ENCODE data around the gene C19orf67. TPM values are rescaled to one million over a fixed set of nuclear protein-coding genes. Genes with fewer than 3 reads are reported as not detected.

C19orf67 gene
- total and polyA plus RNA-seq, 2 donors from 2014 or later = not detected

- Histone ChIP-seq H3K4me3 (ENCODE audit: low read length in 3 of 3) (peak overlapping the region; percentile 57 to 88 (median 84)), H3K27me3 (ENCODE audit: control insufficient read depth, insufficient read depth, low read length) (no peaks in the 10 kb centered on the region), H3K9me3 (ENCODE audit: control insufficient read depth in 2 of 3, insufficient read depth in 1 of 3, low read length in 3 of 3) (no peaks in the 10 kb centered on the region), H3K36me3 (ENCODE audit: control insufficient read depth in 2 of 3, insufficient read depth in 3 of 3, low read length in 3 of 3) (no peaks in the 10 kb centered on the region), H3K9ac (ENCODE audit: low read length in 3 of 3) (peak overlapping the region; percentile 20 to 86 (median 43)), H3K27ac (ENCODE audit: low read depth in 2 of 2, low read length in 2 of 2) (peak overlapping the region; percentile 74 to 84), H3K4me1 (ENCODE audit: control insufficient read depth in 2 of 3, insufficient read depth in 2 of 3, low read depth in 1 of 3, low read length in 3 of 3) (peaks cover 0 to 14% (median 2%) of the 10 kb centered on the region in 3 donors)
- no peak for FAIRE-seq
- no peak for TF ChIP-seq CTCF (IDR thresholded peaks at IDR 0.05; ENCODE audit: borderline replicate concordance, extremely low read depth, insufficient read depth)
- intact Hi-C loops (cut with DNase I) = no loop called here
- peak in 2 of 5 donors; percentile 70 to 80 for DNase-seq
Observed at GRCh38 chr19:14073925-14074838, 11.4 kb downstream of the C19orf67 start.

- intact Hi-C loops (cut with DNase I) = no loop called here
- H3K4me1 ChIP-seq (ENCODE audit: control insufficient read depth in 2 of 3, insufficient read depth in 2 of 3, low read depth in 1 of 3, low read length in 3 of 3) = peaks cover 0 to 14% (median 2%) of the 10 kb centered on the region in 3 donors
- peak overlapping the region; percentile 20 to 86 (median 62) for H3K9ac ChIP-seq (ENCODE audit: low read length in 3 of 3)
- peak overlapping the region; percentile 57 to 88 (median 84) for H3K4me3 ChIP-seq (ENCODE audit: low read length in 3 of 3)
- FAIRE-seq = no peak
- no peaks in the 10 kb centered on the region for H3K9me3 ChIP-seq (ENCODE audit: control insufficient read depth in 2 of 3, insufficient read depth in 1 of 3, low read length in 3 of 3)
- H3K27me3 ChIP-seq (ENCODE audit: control insufficient read depth, insufficient read depth, low read length) = no peaks in the 10 kb centered on the region
- H3K36me3 ChIP-seq (ENCODE audit: control insufficient read depth in 2 of 3, insufficient read depth in 3 of 3, low read length in 3 of 3) = no peaks in the 10 kb centered on the region
- peak; percentile 74 to 91 (median 86) for DNase-seq
- H3K27ac ChIP-seq (ENCODE audit: low read depth in 2 of 2, low read length in 2 of 2) = peak overlapping the region; percentile 88 to 97
- TF ChIP-seq CTCF (IDR thresholded peaks at IDR 0.05; ENCODE audit: borderline replicate concordance, extremely low read depth, insufficient read depth) = peak; percentile 62
Observed at GRCh38 chr19:14073261-14073924, 12.2 kb downstream of the C19orf67 start.

- intact Hi-C loops (cut with DNase I) = no loop called here
- DNase-seq (peak in 3 of 5 donors; percentile 54 to 92 (median 79)), FAIRE-seq (no peak)
- no peak for TF ChIP-seq CTCF (IDR thresholded peaks at IDR 0.05; ENCODE audit: borderline replicate concordance, extremely low read depth, insufficient read depth)
- H3K4me3 ChIP-seq (ENCODE audit: low read length in 3 of 3) = peak within 1 kb of the TSS; percentile 57 to 88 (median 84)
- no peaks in the 10 kb centered on the region for H3K36me3 ChIP-seq (ENCODE audit: control insufficient read depth in 2 of 3, insufficient read depth in 3 of 3, low read length in 3 of 3)
- peaks cover 0 to 14% (median 2%) of the 10 kb centered on the region in 3 donors for H3K4me1 ChIP-seq (ENCODE audit: control insufficient read depth in 2 of 3, insufficient read depth in 2 of 3, low read depth in 1 of 3, low read length in 3 of 3)
- peak within 1 kb of the TSS in 2 of 3 donors; percentile 62 to 86 for H3K9ac ChIP-seq (ENCODE audit: low read length in 3 of 3)
- H3K9me3 ChIP-seq (ENCODE audit: control insufficient read depth in 2 of 3, insufficient read depth in 1 of 3, low read length in 3 of 3) = no peaks in the 10 kb centered on the region
- no peaks in the 10 kb centered on the region for H3K27me3 ChIP-seq (ENCODE audit: control insufficient read depth, insufficient read depth, low read length)
- peak within 1 kb of the TSS; percentile 88 to 97 for H3K27ac ChIP-seq (ENCODE audit: low read depth in 2 of 2, low read length in 2 of 2)
Observed at GRCh38 chr19:14072535-14073260, 12.9 kb downstream of the C19orf67 start, which contains the start of gene MISP3. Gene MISP3, plus strand, starts transcription at chr19:14072786. Its CDS starts 524 bp downstream, at chr19:14073310.
